Psoas muscle (tissue), 8 donors: ENCODE data around the gene F11R. TPM values are rescaled to one million over a fixed set of nuclear protein-coding genes. Genes with fewer than 3 reads are reported as not detected.

Source experiments
- ATAC-seq, 4 donors: fragments of 200-7000 bp; cut with Tn5 transposase; one replicate each; pipeline ENCODE4 v1.9.1; 2020; ENCODE audit warnings: moderate library complexity in 3 of 4, mild to moderate bottlenecking in 2 of 4
- DNase-seq, 2 donors: peaks; one replicate each; pipeline ENCODE4 v3.0.0-alpha.2; 2020
- H3K27ac ChIP-seq: fragments of 200-600 bp; one replicate; pipeline ENCODE4 v1.8.0; 2022
- H3K27me3 ChIP-seq, 3 donors: fragments of 200-600 bp in 1 of 3; one replicate each; pipeline versions ENCODE4 v1.6.1 to v1.8.0; 2013 to 2022; ENCODE audit warnings: low read length in 2 of 3, mild to moderate bottlenecking in 2 of 3, moderate library complexity in 1 of 3; ENCODE audit not compliant: insufficient read depth in 3 of 3
- H3K36me3 ChIP-seq, 2 donors: fragments of 200-600 bp in 1 of 2; one replicate each; pipeline versions ENCODE4 v1.6.1 to v1.8.0; 2013 to 2022; ENCODE audit warnings: low read depth in 1 of 2, mild to moderate bottlenecking in 1 of 2, moderate library complexity in 1 of 2; ENCODE audit not compliant: insufficient read depth in 1 of 2
- H3K4me1 ChIP-seq: fragments of 200-600 bp; one replicate; pipeline ENCODE4 v1.8.0; 2022
- H3K4me3 ChIP-seq: fragments of 200-600 bp; one replicate; pipeline ENCODE4 v1.8.0; 2022; ENCODE audit warnings: mild to moderate bottlenecking
- H3K9me3 ChIP-seq: fragments of 200-600 bp; one replicate; pipeline ENCODE4 v1.8.0; 2022
- CTCF ChIP-seq: fragments of 200-600 bp; IDR thresholded peaks from one replicate; pipeline ENCODE4 v1.8.0; 2022; ENCODE audit warnings: antibody characterized with exemption
- WGBS, 3 donors: extraction: QIAGEN DNeasy Blood & Tissue Kit; methylation state at CpG; one replicate each; pipeline versions ENCODE4 v1.1.6 to v1.1.7; 2013; 5-methylcytosine and 5-hydroxymethylcytosine counted together
- intact Hi-C, 2 donors: fragments of 100-400 bp; cut with DNase I; formaldehyde crosslinking; loops; one replicate each; pipeline versions ENCODE4 v1.11.0 to v1.14.2; 2022
- long read RNA-seq, 2 donors: library from polyadenylated mRNA; unstranded; transcript quantifications; one replicate each; pipeline ENCODE4 v2.0.0, GENCODE V29; 2021
- polyA plus RNA-seq, 3 donors: library from polyadenylated mRNA; stranded (reverse); fragments of 200-250 nt; gene quantifications; one replicate each; pipeline ENCODE4 v1.2.3, GENCODE V29; 2013
- total RNA-seq, 4 donors: library from RNA; stranded (reverse); fragmentation: NEBNext Ultra II Directional in 2 of 4; extraction: Animal tissue kit (Norgen Biotek cat#: 25700) in 2 of 4; gene quantifications; one replicate each; pipeline versions ENCODE4 v1.2.1 to v1.2.4, GENCODE V29; 2021 to 2023
- donor health status: healthy with polysubstance abuse.
- donor health status: DM: no; HTN: no; CAD: no; lungs with moderate emphysema.
- donor health status: Bipolar disorder and iron deficiency.
- donor health status: healthy.
- donor health status: DM: yes; HTN: yes; CAD: no.
- donor health status: DM: no; HTN: no; CAD: no.
- donor health status: DM: no; HTN: no; CAD: no.
- donor health status: DM: yes; HTN: yes; CAD: no.

The F11R gene
- total RNA-seq = 10 to 100 TPM in 1 of 4 donors, 1 to 10 TPM in 3; 5.1 to 13.8 (median 8.6) TPM
- 1 to 10 TPM; 2.9 to 5.2 (median 3.6) TPM for polyA plus RNA-seq
- long read RNA-seq, donor 1, partial matches to known transcripts = 0 of 1 reads
- long read RNA-seq, donor 1, other reads (novel, unspliced or antisense) = 1 of 1 reads
- long read RNA-seq, donor 2 = 0 reads

DNA sequence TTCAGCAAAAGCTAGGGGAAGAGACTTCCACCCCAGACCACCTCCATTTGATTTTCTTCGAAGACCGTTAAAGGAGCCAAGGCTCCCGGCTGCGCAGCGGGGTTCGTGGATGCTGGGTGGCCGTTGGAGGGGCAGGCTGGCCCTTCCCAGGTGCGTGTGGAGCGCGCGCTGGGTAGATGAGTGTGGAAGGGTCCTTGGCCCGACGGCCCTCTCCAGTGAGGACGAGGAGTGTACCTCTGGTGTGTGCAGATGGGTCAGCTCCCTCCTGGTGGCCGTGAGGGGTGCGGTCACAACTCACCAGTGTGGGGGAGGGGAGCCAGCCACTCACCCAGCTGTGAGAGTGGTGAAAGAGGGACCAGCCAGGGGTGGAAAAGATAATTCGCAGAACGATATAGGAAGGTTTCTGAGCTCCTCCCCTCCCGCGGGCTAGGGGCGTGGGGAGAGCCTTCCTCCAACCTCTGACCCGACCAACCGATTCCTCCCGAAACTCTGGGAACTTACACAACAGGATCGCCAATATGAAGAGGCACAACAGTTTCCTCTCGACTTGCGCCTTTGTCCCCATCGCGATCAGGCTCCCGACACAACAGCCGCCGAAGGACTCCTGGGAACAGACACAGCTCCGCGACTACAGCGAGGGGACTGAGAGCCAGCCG, at the start of gene F11R:
F11R (minus strand) TSS at position 644 of the 656 bp plus-strand sequence; CDS start at position 565, 79 bp downstream.
- H3K36me3 ChIP-seq = no peaks in the 10 kb centered on the region
- peak; percentile 28 to 78 (median 62) for ATAC-seq
- TF ChIP-seq CTCF = peak; percentile 7
- H3K4me1 ChIP-seq = peaks cover 6% of the 10 kb centered on the region
- H3K27ac ChIP-seq = peak within 1 kb of the TSS; percentile 62
- WGBS, 3 donors = 7 to 19% (median 12%) methylated on average over 35 to 36 of the region's 36 CpGs
- H3K4me3 ChIP-seq = peak within 1 kb of the TSS; percentile 70
- H3K27me3 ChIP-seq = peaks cover 0 to 49% (median 3%) of the 10 kb centered on the region in 3 donors
- peak; percentile 23 to 53 for DNase-seq
- intact Hi-C loops = no loop called here
- H3K9me3 ChIP-seq = no peaks in the 10 kb centered on the region

- WGBS, 3 donors = 68 to 75% (median 74%) methylated on average over 9 of the region's 9 CpGs
- H3K27ac ChIP-seq = no peak within 1 kb of the TSS
- no peaks in the 10 kb centered on the region for H3K4me1 ChIP-seq
- no peaks in the 10 kb centered on the region for H3K9me3 ChIP-seq
- no peak for TF ChIP-seq CTCF
- H3K36me3 ChIP-seq = no peaks in the 10 kb centered on the region
- ATAC-seq (peak; percentile 39 to 60 (median 49)), DNase-seq (peak; percentile 62 to 83)
- intact Hi-C loops = loop anchor here in 1 of 2 donors (5.0 kb wide), 1 partner anchor 68 kb away; no protein-coding TSS in a partner anchor
- peak within 1 kb of the TSS; percentile 49 for H3K4me3 ChIP-seq
- H3K27me3 ChIP-seq = peaks cover 0 to 5% (median 0%) of the 10 kb centered on the region in 3 donors
These were observed 48.8 kb upstream of the F11R start, which contains the start of gene ARHGAP30 for GRCh38 chr1:161069731-161070270. TSS of gene ARHGAP30 (minus strand) at chr1:161069891. CDS start at chr1:161069624, 267 bp downstream.

DNA sequence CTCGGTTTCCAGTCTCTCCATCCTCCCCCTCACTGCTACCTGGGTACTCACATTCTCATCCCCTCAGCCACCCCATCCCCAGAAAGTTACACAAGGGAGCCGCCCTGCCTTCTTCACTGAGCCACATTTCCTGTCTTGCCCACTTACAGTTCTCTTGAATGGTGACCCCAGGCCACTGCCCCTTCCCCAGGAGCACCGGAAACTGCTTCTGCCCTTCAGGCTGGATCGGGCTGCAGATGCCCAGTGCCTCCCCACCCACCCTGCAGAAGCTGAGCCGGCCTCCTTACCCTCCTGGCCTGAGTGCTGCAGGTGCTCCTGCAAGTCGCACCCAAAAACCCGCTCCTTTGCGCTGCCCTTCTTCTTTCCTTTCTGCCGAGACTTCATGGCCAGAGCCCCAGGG, 48.3 kb upstream of the F11R start:
- WGBS, 3 donors = 80 to 84% (median 81%) methylated on average over 9 of the region's 9 CpGs
- DNase-seq = no peak
- Histone ChIP-seq H3K36me3 (no peaks in the 10 kb centered on the region), H3K4me3 (peak overlapping the region; percentile 49), H3K9me3 (no peaks in the 10 kb centered on the region), H3K4me1 (no peaks in the 10 kb centered on the region), H3K27ac (no peak overlapping the region), H3K27me3 (peaks cover 0 to 8% (median 0%) of the 10 kb centered on the region in 3 donors)
- no peak for ATAC-seq
- intact Hi-C loops = no loop called here
- no peak for TF ChIP-seq CTCF

GRCh38 chr1:161068306-161069234, 47.6 kb upstream of the F11R start:
- no peaks in the 10 kb centered on the region for H3K9me3 ChIP-seq
- WGBS, 3 donors = 63 to 68% (median 65%) methylated on average over 10 of the region's 10 CpGs
- no peak overlapping the region for H3K27ac ChIP-seq
- TF ChIP-seq CTCF = no peak
- intact Hi-C loops = no loop called here
- ATAC-seq = peak; percentile 28 to 70 (median 42)
- peaks cover 0 to 15% (median 0%) of the 10 kb centered on the region in 3 donors for H3K27me3 ChIP-seq
- no peaks in the 10 kb centered on the region for H3K4me1 ChIP-seq
- peak overlapping the region; percentile 49 for H3K4me3 ChIP-seq
- DNase-seq = peak; percentile 61 to 71
- H3K36me3 ChIP-seq = no peaks in the 10 kb centered on the region
